Spinal cord (tissue), 10 donors: ENCODE measurements around the gene FGD2. TPM values are rescaled to one million over a fixed set of nuclear protein-coding genes. Genes with fewer than 3 reads are reported as not detected.
"Not testable (repeated sequence)": the region's sequence is repeated elsewhere in the genome, so short reads cannot be mapped to it uniquely, and the experiment has no call there.

Experiments used
- DNase-seq, 6 donors: peaks; one replicate each; pipeline versions ENCODE4 v3.0.0 to v3.0.0-alpha.2; 2013 to 2015; ENCODE audit warnings: low spot score in 6 of 6, low read depth in 4 of 6
- H3K27ac ChIP-seq: one replicate; pipeline ENCODE4 v1.5.1; 2013; ENCODE audit warnings: low read depth, low read length, control low read depth
- H3K27me3 ChIP-seq: one replicate; pipeline ENCODE4 v1.6.1; 2013; ENCODE audit warnings: low read length; ENCODE audit not compliant: control insufficient read depth, insufficient read depth
- H3K36me3 ChIP-seq: one replicate; pipeline ENCODE4 v1.6.1; 2013; ENCODE audit warnings: low read length; ENCODE audit not compliant: control insufficient read depth, insufficient read depth
- H3K4me1 ChIP-seq: one replicate; pipeline ENCODE4 v1.6.1; 2013; ENCODE audit warnings: low read length; ENCODE audit not compliant: control insufficient read depth, insufficient read depth
- H3K4me3 ChIP-seq: one replicate; pipeline ENCODE4 v1.5.1; 2013; ENCODE audit warnings: low read depth, low read length, control low read depth
- H3K9me3 ChIP-seq: one replicate; pipeline ENCODE4 v1.6.1; 2013; ENCODE audit warnings: low read length; ENCODE audit not compliant: control insufficient read depth, insufficient read depth
- WGBS: methylation state at CpG from one replicate; pipeline ENCODE4 v1.1.5; 2013; ENCODE audit warnings: missing lambda C conversion rate; ENCODE audit not compliant: insufficient coverage; 5-methylcytosine and 5-hydroxymethylcytosine counted together
- polyA plus RNA-seq, 2 donors: library from polyadenylated mRNA; unstranded; fragments of 120-200 nt; gene quantifications; one replicate each; pipeline ENCODE4 v1.2.1, GENCODE V29; 2013; ENCODE audit not compliant: insufficient read length in 2 of 2
- total RNA-seq, 2 donors: library from RNA; depleted of rRNA in 1 of 2; stranded (reverse); fragments of 120-200 nt in 1 of 2; fragments of >200 nt in 1 of 2; gene quantifications; one replicate each; pipeline versions ENCODE4 v1.2.3 to v1.2.4, GENCODE V29; 2013 to 2014
- donor health status: healthy.

The FGD2 gene
- total and polyA plus RNA-seq, 4 donors = 5.5 to 9.6 (median 7.6) TPM

DNA sequence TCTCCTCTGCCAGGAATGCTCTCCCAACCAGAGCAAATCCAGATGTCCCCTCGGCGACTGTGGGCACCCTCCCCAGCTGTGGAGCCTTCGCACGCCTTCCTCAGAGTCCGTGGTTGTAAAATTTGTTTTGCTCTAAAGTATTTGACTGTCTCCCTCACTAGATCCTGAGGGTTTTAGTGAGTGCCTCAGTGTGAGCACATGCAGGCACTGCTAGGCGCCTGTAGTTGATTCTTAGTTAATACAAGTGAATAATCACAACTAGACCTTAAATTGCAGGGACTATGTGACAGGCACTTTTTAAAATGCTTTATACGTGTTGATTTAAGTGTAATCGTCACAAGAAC, 18.8 kb upstream of the FGD2 start:
- no CpG with 5 or more reads among the region's 8 CpGs for WGBS
- H3K27ac ChIP-seq = peak overlapping the region; percentile 97
- no peak for DNase-seq

DNA sequence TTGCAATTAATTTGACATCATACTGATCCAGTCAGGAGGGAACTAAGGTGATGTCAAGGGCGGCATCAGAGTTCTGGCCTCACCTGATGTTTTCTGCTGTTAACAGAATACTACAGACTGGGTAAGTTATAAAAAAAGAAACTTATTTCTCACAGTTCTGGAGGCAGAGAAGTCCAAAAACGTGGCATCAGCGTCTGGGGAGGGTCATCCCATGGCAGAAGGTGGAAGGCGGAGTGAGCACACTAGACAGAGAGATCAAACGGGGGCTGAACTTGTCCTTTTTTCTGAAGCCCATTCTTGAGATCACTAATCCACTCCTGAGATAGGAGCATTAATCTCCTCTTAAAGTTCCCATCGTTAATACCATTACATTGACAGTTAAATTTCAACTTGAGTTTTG, 16.2 kb upstream of the FGD2 start:
- H3K36me3 ChIP-seq = no peaks in the 10 kb centered on the region
- no peaks in the 10 kb centered on the region for H3K27me3 ChIP-seq
- DNase-seq = no peak
- no peak overlapping the region for H3K4me3 ChIP-seq
- 80% methylated on average over 3 of the region's 6 CpGs for WGBS
- no peaks in the 10 kb centered on the region for H3K9me3 ChIP-seq
- no peak overlapping the region for H3K27ac ChIP-seq
- peaks cover 8% of the 10 kb centered on the region for H3K4me1 ChIP-seq

More for the DNA sequence above, 18.8 kb upstream of the FGD2 start:
- no peaks in the 10 kb centered on the region for H3K9me3 ChIP-seq
- H3K27me3 ChIP-seq = no peaks in the 10 kb centered on the region
- peaks cover 11% of the 10 kb centered on the region for H3K4me1 ChIP-seq
- peaks cover 4% of the 10 kb centered on the region for H3K36me3 ChIP-seq
- H3K4me3 ChIP-seq = peak overlapping the region; percentile 83

DNA sequence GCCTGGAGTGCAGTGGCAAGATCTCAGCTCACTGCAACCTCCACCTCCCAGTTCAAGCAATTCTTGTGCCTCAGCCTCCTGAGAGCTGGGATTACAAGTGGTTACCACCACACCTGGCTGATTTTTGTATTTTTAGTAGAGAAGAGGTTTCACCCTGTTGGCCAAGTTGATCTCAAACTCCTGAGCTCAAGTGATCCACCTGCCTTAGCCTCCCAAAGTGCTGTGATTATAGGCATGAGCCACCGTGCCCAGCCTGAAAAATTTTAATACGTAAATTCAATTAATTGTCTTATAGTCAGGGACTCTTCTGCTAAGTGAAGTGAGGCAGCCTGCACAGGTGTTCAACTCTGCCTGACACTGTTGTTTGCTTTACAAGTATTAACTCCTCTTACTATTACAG, 15.1 kb upstream of the FGD2 start:
- not testable (repeated sequence) for H3K27me3 ChIP-seq, DNase-seq, H3K9me3 ChIP-seq, H3K4me3 ChIP-seq, H3K4me1 ChIP-seq, H3K36me3 ChIP-seq, H3K27ac ChIP-seq
- WGBS = 83% methylated on average over 2 of the region's 2 CpGs

DNA sequence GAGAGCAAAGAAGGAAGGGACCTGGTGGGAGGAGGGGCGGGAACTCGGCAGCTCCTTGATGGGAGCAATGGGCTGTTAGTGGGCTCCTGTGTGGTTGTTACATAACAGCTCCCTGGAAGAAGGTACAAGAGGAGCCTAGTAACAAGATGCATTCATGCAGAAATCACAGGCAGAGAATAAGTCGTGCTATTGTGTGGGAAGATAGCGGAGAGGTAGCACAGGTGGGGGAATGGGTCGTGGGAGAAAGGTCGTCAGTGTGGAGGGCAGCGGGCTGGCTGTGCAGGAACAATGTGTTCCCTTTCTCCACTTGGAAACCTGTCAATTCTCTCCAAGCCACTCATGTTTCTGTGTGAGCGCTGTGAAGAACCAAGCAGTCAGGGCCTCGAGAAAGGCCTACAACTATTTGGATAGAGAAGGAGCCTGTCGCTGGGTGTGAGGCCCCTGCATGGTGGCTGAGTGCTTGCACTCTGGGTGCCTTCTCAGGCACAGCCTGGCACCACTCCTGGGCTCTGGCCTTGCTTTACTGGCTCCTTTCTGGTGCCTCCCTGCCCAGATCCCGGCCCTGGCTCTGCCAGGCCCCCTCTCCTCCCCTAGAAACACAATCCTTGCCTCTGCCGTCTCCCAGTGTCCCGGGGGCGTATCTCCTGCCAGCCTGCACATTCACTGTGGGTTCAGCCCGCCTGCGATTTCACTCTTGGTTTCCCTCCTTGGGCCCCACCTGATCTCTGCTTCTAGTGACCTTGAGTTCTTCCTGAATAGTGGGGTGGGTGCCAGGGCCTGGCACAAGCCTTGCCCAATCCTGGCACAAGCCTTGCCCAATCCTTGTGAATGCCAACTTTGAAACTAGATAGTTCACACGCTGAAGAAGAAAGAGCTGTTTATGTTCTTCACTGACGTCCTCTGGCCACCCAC, 7.4 kb upstream of the FGD2 start:
- WGBS = 30% methylated on average over 9 of the region's 18 CpGs
- Histone ChIP-seq H3K36me3 (no peaks in the 10 kb centered on the region), H3K4me1 (peaks cover 35% of the 10 kb centered on the region), H3K4me3 (no peak overlapping the region), H3K27me3 (no peaks in the 10 kb centered on the region), H3K9me3 (no peaks in the 10 kb centered on the region), H3K27ac (peak overlapping the region; percentile 96)
- peak; percentile 43 to 84 (median 66) for DNase-seq

DNA sequence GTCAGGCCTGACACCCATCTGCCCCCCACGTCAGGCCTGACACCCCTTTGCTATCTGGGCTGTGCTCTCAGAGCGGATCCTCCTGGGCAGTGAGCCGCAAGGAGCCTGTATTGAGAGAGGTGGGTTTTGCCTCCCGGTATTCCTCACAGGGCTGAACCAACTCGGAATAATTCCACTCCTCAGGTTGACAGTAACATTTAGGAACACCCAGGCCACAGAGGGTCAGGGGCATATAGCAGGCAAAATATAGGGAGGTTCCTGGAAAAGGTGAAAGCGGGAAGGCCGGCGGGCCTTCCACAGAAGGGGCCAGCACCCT, 6.8 kb upstream of the FGD2 start:
- H3K4me3 ChIP-seq = no peak overlapping the region
- H3K27ac ChIP-seq = peak overlapping the region; percentile 96
- H3K4me1 ChIP-seq = peaks cover 35% of the 10 kb centered on the region
- H3K27me3 ChIP-seq = no peaks in the 10 kb centered on the region
- 49% methylated on average over 3 of the region's 8 CpGs for WGBS
- peak in 1 of 6 donors; percentile 41 for DNase-seq
- H3K36me3 ChIP-seq = no peaks in the 10 kb centered on the region
- no peaks in the 10 kb centered on the region for H3K9me3 ChIP-seq

DNA sequence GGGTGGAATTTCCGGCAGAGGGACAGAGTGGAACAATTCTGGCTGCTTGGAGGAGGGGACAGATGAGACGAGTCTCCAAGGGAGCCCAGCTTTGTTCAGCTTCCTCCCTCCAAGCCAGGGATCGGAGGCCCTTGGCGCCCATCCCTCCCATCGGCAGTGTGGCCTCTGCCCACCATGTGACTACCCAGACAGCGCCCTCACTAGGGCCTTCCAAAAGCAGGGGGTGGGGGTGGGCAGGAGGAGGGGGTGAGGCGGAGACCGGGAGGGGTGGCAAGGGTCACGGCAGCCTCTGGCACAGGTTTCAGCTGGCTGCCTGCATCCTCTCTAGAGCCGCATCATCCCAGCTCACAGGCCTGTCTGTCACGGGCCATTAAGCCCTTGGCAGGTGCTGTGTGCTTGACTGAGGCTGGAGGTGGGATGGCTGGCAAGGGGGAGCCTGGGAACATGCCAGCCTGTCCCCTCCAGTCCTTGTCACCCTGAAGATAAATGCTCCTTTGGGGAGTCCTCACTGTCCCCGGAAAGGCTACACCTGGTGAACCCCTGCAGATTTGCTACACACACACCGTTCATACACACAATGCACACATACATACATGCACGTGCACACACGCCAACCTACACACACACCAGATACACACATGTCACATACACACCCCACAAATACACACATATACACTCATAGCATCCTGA, 6.2 kb upstream of the FGD2 start:
- no peak overlapping the region for H3K4me3 ChIP-seq
- peak in 2 of 6 donors; percentile 79 to 84 for DNase-seq
- no peaks in the 10 kb centered on the region for H3K9me3 ChIP-seq
- H3K4me1 ChIP-seq = peaks cover 35% of the 10 kb centered on the region
- H3K27me3 ChIP-seq = no peaks in the 10 kb centered on the region
- WGBS = 28% methylated on average over 10 of the region's 15 CpGs
- no peaks in the 10 kb centered on the region for H3K36me3 ChIP-seq
- H3K27ac ChIP-seq = peak overlapping the region; percentile 96

DNA sequence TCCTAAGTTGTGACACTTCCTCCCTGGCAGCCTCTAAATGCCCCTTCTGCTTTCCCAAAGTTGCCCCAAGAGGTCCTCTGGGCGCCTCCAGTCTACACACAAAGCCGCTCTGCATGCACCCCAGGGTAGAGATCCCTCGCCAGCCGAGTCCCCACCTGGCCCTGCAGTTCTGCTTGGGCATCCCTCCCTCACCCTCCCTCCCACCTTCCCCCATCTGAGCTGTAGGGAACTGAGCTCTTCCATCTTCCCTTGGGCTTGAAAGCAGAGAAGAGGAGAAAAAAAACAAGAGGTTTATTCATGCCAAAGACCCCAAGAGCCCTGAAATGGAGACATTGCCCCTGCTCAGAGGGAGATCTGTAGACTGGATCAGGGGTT, 5.7 kb upstream of the FGD2 start:
- peak overlapping the region; percentile 96 for H3K27ac ChIP-seq
- no peaks in the 10 kb centered on the region for H3K36me3 ChIP-seq
- H3K27me3 ChIP-seq = no peaks in the 10 kb centered on the region
- no peaks in the 10 kb centered on the region for H3K9me3 ChIP-seq
- H3K4me1 ChIP-seq = peaks cover 35% of the 10 kb centered on the region
- H3K4me3 ChIP-seq = no peak overlapping the region
- 69% methylated on average over 4 of the region's 4 CpGs for WGBS
- peak in 1 of 6 donors; percentile 31 for DNase-seq

DNA sequence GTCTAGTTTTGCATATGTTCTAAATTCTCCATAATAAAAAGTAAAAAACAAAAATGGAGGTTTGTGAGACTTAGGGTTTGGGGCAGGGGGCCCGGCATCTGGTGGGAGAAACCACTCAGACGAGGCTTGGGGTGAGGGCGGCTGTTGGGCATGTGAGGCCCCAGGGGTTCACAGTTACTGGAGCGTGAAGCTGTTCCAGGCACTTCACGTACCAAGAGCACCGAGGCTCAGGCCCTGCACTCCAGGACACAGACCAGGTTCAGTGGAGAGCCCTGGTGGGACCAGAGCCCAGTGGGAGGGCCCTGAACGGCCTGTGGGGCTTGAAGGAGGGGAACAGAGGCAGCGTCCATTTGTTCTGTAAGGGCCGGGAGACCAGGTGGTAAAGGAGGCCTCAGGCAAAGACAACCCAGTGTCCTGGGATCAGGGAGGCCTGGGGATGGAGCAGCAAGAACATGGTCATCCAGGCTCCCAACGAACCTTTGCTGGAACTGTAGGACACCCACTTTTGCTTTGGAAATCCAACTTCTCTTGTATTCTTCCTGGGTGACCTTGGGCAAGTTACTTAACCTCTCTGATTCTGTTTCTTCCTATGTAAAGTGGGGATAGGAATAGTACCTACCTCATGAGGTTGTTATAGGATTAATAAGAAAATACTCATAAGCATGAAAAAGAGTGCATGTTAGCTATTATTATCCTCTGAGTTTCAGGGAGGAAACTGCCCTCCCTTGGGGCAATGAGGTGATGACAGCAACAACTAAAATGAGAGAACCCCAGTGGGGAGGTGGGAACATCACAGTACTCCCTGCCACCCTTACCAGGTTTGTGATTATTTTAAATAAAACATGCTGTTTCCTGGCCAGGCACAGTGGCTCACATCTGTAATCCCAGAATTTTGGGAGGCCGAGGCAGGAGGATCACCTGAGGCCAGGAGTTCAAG, 1.1 kb upstream of the FGD2 start:
- H3K27ac ChIP-seq = no peak overlapping the region
- H3K27me3 ChIP-seq = no peaks in the 10 kb centered on the region
- H3K9me3 ChIP-seq = no peaks in the 10 kb centered on the region
- no peak for DNase-seq
- H3K36me3 ChIP-seq = no peaks in the 10 kb centered on the region
- 76% methylated on average over 11 of the region's 11 CpGs for WGBS
- H3K4me1 ChIP-seq = peaks cover 8% of the 10 kb centered on the region
- H3K4me3 ChIP-seq = no peak overlapping the region

DNA sequence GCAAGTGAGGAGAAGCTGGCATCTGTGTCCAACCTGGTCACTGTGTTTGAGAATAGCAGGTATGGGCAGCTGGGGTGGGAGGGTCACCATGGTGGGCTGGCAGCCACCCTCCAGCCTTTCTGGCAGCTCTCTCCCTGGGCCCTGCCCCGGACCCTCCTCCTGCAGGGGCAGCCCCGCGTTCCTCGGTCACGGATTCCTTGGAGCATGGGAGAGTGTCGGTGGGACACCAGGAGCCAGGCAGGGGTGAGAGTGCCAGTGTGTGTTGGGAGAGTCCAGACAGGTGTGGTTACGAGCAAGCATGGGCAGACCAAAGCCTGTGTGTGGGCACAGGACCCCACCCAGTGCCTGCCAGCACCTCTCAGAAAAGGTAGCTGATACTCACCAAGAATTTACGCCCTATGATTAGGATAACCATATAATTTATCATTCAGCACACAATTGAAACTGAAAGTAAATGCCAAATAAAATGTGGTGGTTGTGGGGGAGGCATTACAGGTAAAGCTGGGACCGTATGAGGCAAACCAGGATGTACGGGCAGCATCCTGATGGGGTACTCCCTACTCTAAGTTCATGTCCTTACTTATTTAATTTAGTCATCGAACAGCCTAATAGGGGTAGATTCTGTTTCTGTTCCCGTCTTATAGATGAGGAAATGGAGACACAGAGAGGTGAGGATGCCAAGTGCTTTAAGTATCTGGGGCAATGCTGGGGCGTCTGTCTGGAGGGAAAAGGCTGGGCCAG, 542 bp downstream of the FGD2 start:
- Histone ChIP-seq H3K4me1 (peaks cover 3% of the 10 kb centered on the region), H3K27me3 (no peaks in the 10 kb centered on the region), H3K9me3 (no peaks in the 10 kb centered on the region), H3K27ac (no peak overlapping the region), H3K4me3 (no peak overlapping the region), H3K36me3 (no peaks in the 10 kb centered on the region)
- 85% methylated on average over 4 of the region's 13 CpGs for WGBS
- DNase-seq = no peak
